Measurements from ENCODE around the gene SYNDIG1L.
A peak's percentile ranks its signal among the peaks of the same experiment; 100 is the strongest.

The SYNDIG1L gene

GRCh38 chr14:74426202-74426582, at the start of gene SYNDIG1L:
Gene SYNDIG1L, minus strand, starts transcription at chr14:74426210. Its CDS starts 16,466 bp downstream, at chr14:74409744.
- no peak for DNase-seq (ENCODE audit: low read depth)
- H3K4me3 ChIP-seq (replicated peaks; ENCODE audit: low read depth, low read length), result no peak within 1 kb of the TSS
- TF ChIP-seq, protein P1, sequence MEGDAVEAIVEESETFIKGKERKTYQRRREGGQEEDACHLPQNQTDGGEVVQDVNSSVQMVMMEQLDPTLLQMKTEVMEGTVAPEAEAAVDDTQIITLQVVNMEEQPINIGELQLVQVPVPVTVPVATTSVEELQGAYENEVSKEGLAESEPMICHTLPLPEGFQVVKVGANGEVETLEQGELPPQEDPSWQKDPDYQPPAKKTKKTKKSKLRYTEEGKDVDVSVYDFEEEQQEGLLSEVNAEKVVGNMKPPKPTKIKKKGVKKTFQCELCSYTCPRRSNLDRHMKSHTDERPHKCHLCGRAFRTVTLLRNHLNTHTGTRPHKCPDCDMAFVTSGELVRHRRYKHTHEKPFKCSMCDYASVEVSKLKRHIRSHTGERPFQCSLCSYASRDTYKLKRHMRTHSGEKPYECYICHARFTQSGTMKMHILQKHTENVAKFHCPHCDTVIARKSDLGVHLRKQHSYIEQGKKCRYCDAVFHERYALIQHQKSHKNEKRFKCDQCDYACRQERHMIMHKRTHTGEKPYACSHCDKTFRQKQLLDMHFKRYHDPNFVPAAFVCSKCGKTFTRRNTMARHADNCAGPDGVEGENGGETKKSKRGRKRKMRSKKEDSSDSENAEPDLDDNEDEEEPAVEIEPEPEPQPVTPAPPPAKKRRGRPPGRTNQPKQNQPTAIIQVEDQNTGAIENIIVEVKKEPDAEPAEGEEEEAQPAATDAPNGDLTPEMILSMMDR (IDR thresholded peaks at IDR 0.05; ENCODE audit: low read length, missing control alignments), result no peak

GRCh38 chr14:74475678-74476077, 49.7 kb upstream of the SYNDIG1L start:
- peak; percentile 60 for DNase-seq (ENCODE audit: low read depth)
- TF ChIP-seq, protein P1 (IDR thresholded peaks at IDR 0.05; ENCODE audit: low read length, missing control alignments), result no peak
- H3K4me3 ChIP-seq (replicated peaks; ENCODE audit: low read depth, low read length), result no peak overlapping the region

DNA sequence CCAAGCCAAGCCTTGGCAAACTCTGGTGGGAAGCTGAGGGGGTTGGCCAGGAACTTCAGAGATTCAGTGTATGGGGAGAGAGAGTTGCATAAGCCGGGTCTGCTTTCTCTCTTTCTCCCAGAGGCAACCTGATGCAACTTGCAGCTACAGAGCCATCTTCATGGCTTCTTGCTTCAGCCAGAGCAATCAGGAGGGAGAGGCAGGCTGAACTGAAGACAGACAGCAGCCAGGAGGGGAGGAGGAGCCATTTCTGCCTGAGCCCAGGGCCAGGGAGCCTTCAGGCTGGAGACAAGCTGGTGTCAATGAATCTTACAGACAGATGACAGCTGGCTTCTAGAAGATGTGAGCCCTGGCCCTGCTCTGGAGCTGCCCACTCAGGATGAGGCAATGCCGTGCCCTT, 48.4 kb upstream of the SYNDIG1L start:
- TF ChIP-seq, protein P1 (IDR thresholded peaks at IDR 0.05; ENCODE audit: low read length, missing control alignments), result no peak
- no peak for DNase-seq (ENCODE audit: low read depth)
- no peak overlapping the region for H3K4me3 ChIP-seq (replicated peaks; ENCODE audit: low read depth, low read length)

DNA sequence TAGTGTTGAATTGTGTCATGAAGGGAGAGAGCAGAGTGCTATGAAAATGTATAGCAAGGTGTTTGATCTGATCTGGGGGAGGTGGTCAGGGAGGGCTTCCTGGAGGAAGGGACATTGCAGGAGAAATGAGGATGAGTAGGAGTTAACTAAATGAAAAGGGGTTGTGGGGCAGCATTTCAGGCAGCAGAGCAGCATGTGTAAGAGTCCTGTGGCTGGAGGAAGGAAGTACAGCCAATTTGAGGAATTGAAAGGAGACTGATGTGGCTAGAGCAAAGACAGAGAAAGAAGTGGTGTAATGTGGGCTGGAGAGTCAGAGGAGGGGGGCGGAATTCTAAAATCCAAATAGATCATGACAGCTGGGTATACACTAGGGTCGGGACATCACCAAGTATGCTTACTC, 46.6 kb upstream of the SYNDIG1L start:
- no peak overlapping the region for H3K4me3 ChIP-seq (replicated peaks; ENCODE audit: low read depth, low read length)

GRCh38 chr14:74469548-74470518, 43.8 kb upstream of the SYNDIG1L start:
- TF ChIP-seq, protein P1 (IDR thresholded peaks at IDR 0.05; ENCODE audit: low read length, missing control alignments), result no peak
- no peak for DNase-seq (ENCODE audit: low read depth)
- no peak overlapping the region for H3K4me3 ChIP-seq (replicated peaks; ENCODE audit: low read depth, low read length)

More for the DNA sequence above, 46.6 kb upstream of the SYNDIG1L start:
- no peak for DNase-seq (ENCODE audit: low read depth)
- TF ChIP-seq, protein P1 (IDR thresholded peaks at IDR 0.05; ENCODE audit: low read length, missing control alignments), result no peak

DNA sequence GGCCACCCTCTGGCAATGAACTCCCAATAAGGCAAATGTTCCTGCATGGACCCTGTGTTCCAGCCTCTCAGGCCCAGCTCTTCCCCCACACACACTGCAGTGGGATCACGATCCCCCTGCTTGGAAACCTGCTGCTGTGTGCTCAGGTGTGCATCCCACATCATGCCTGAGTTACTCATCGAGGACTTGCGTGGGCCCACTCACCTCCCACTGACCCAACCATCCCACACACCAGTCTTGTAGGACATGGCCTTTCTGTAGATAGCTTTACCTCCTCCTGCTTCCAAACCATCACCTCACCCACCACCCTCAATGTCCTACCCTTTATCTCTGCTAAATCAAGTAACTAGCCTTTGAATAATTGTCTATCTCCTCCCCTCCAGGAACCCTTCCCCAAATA, 42.5 kb upstream of the SYNDIG1L start:
- no peak overlapping the region for H3K4me3 ChIP-seq (replicated peaks; ENCODE audit: low read depth, low read length)
- TF ChIP-seq, protein P1 (IDR thresholded peaks at IDR 0.05; ENCODE audit: low read length, missing control alignments), result no peak
- no peak for DNase-seq (ENCODE audit: low read depth)
